Stimulated activated CD4-positive, alpha-beta T cell treated with anti-CD3 and anti-CD28 coated beads, Interleukin-12 subunit alpha, Interleukin-12 subunit beta, amount 100 ng/mL, for 4 hours (primary cell): ENCODE data around the gene KIF17.
"Not testable (repeated sequence)": the region's sequence is repeated elsewhere in the genome, so short reads cannot be mapped to it uniquely, and the experiment has no call there.

Experiments used
- DNase-seq: peaks from one replicate; pipeline ENCODE4 v3.0.0-alpha.2; 2020

Gene KIF17

DNA sequence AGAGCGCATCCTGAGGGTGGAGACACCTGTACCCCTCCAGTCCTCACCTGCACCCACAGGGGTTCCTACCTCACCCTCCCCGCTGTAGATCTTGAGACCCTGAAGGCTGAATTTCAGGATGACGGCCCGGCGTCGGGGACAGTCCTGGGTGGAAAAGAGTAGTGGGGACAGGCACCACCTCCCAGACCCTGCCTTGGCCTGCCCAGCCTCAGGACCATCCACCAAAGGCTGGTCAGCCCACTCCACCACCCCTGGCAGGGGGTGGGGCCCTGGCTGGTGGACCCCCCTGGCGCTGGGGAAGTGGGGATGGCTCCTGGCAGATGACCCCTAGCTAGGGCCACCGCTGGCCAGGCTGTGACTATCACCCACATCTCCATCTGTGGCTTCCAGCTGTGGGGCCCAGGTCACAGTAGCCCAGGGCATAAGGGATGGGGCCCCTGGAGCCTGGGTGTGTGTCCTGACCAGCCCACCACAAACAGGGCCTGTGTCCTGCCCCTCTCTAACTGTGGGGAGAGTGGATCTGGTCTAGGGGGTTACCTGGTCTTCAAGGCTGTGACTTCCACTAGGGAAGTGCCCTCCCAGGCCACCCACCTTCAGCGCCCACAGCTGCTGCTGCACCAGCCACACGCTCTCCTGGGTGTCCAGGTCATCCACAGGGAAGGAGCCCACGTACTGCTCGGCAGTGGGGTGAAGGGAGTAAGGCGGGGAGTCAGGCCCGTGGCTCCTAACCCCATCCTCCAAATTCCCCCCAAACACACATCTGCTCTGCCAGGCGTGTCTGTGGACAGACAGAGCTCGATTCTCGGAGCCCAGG, 9.3 kb upstream of the KIF17 start:
- DNase-seq: no peak

DNA sequence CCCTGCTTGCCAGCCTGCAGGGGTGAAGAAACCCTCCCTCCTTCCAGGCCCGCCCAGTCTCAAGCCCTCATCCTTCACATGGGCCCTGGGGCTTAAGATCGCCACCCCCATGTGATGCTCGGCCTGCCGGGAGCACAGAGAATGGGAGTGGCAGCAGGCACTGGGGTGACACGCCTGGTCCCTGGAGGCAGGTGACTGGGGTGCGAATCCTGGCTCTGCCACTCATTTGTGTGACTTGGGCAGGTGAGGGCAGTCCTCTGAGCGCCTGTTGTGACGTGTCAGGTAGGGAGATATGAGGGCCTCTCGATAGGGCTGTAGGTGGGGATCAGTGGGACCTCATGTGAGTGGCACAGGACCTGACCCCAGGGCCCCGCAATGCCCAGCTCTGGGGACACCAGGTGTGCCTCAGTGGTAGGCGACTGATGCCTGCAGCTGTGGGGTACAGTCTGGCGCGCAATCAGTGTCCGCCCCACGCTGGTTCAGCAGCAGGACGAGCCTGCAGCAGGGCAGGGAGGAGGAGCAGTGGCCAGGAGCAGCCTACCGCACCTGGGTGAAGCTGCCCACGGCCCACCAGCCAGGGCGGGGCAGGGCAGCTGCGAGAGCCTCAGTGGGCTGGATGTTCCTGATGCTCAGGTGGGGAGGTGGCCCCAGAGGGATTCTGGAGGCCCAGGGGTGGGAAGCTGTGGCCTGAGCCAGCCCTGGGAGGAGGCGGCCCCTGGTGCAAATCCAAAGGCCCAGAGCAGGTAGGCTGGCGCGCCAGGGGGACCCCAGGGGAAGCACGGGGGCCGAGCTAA, 8.5 kb upstream of the KIF17 start:
- DNase-seq: no peak

DNA sequence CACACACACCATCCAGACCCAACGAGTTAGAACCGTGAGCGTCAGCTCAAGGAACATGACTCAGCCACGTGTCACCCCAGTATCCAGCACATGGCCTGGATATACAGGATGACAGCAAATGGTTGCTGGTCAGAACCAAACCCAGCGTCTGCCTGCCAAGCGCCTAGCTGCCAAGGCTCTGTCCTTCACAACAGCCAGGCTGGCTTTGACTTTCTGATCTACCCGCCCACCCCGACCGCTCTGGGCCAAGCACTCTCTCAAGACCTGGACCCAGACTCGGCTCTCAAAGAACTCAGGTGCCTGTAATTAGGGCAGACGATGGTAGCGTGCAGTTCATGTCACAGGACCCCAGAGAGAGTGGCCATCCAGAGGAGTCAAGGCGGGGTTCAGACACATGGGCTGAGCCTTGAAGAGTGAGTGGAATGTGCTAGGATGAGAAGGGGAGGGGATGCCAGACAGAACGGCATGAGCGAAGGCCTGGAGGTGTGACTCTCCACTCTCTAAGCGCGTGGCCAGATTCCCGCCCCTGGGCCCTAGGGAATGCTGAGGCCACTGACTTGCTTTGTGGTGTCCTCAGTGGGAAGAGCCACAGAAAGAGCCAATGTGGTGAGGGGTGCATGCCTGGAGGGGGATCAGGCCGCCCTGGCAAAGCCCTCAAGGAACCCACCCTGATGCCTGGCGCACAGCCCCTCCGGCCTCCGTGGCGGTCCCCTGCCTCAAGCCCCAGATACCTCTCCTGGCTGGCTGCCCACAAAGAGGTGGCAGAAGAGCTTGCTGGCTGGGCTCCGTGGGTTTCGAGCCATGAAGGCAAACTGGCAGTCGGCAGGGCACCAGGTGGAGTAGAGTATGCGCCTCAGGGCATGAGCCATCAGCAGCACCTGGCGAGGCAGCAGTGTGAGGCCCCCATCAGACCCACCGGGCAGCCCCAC, 7.6 kb upstream of the KIF17 start:
- no peak for DNase-seq

- DNase-seq: no peak
Measured at GRCh38 chr1:20724364-20725188, 6.8 kb upstream of the KIF17 start.

- DNase-seq: no peak
Measured at GRCh38 chr1:20723537-20724363, 5.9 kb upstream of the KIF17 start.

GRCh38 chr1:20723159-20723536, 5.3 kb upstream of the KIF17 start:
- DNase-seq: no peak

DNA sequence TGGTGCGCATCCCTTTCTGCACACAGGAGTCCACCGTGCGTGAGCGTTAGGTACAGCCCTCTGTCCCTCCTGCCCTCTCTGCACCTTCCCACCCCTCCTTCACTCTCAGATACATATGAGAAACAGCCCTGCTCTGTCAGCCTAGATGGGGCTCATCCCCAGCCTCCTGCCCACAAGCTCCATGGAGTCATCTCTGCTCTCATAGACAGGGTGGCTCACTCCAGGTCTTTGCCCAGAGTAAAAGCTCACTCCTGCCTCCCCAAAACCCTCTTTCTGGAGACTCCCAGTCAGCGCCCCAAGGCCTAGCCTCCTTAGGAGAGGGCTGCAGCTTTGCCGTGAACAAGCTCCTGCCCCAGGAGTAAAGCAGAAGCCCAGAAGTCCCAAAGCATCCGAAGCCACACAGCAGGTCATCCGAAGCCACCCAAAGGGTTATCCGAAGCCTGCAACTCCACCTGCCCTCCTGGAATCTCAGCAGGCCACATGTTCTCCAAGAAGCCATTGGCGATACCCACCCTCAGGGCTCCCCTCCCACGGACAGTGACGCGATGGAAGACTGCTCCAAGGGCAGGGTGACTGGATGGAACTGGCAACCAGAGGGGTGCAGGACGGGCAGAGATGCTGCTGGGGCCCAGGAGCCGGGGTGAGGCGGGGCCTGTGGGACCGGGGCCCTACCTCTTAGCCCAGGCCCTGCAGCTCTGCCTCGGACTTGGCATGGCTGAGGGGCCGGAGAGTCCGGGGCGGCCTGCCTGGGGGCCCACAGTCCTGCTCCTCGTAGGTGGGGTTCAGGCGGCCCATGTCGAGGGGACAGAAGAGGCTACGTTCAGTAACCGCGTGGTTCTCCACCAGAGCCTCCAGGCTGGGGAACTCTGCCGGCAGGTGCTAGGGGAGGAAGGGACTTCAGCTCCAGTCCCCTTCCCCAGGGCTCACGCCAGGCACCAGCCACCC, 3.6 kb upstream of the KIF17 start:
- DNase-seq: no peak

DNA sequence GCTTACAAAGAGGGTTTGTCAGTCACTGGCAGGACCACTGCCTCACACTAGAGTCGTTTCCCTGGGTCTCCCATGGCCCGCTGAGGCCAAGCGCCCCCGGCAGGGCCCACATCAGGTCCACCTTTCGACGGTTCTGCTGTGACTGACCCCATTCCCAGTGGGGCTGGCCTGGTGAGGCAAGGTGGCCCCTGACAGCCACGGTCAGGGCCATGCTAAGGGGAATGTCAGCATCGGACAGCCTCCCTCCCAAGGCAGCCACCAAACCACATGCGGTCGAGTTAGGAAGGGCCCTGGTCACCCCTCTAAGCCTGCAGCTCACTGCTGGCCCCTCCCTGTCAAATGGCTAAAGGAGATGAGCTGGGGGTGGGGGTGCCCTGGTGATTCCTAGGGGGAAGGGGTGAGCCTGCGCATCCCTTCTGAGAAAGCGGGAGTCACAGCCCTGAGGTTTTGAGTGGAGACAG, 2.9 kb upstream of the KIF17 start:
- no peak for DNase-seq

DNA sequence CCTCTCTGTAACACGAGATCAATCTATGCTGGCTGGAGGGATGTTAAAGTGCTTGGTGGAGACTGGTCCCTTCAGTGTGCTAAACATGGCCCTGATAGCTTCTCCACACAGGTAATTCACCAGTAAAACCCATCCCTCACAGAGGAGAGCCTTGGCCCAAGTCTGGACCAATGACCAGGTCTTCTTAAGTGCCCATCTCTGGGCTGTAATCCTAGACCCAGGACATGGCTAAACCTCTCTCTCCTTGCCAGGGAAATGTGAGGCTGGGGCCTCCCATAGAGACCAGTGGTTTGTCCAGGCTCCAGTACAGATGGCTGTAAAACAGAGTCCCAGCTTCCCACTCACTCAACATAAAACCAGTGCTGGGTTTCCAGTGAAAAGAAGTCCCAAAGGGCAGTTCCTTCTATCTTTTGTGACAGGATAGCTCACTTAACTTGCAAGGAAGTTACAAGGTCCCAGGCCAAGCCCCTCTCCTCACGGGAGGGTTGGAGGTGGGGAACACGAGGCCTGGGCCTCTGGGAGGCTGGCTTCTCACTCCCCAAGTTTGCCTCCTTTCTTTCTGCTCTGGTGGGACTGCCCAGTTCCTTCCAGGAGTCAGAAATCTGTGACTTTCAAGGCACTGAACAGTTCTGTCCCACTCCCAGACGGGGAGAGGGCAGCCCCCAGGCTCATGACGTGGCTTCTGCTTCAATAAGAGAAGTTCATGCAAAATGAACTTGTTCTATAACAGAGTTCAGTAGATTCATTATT, 2.2 kb upstream of the KIF17 start:
- DNase-seq: no peak

DNA sequence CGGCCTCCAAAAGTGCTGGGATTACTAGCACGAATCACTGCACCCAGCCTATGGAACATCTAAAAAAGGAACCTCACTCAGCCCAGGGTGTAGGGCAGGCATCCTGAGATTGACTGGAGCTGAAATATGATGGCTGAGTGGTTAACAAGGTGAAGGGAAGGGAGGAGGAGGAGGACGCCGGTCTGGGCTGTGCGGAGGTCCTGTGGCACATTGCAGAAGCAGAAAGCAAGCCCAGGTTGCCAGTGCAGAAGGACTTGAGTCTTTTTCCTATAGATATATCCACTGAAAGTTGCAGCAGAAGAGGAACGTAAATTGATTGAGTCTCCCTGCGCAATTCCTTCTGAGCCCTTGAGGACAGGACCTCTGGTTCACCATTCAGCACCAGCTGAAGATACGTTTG, 1.5 kb upstream of the KIF17 start:
- DNase-seq: no peak

DNA sequence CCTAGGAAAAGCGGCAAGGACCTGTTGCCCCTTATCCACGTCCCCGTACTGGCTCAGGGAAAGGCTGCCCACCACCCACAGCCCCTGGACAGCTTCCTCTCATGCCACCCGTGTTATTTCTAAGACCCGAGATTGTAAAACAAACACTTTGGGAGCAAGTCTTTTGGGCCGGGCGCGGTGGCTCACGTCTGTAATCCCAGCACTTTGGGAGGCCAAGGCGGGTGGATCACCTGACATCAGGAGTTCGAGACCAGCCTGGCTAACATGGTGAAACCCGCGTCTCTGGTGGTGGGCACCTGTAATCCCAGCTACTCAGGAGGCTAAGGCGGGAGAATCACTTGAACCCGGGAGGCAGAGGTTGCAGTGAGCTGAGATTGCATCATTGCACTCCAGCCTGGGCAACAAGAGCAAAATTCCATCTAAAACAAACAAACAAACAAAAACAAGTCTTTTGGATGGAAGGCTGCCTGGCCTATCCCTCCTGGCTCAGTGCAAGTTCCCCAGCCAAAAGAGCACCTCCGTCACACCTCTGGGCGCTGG, 606 bp upstream of the KIF17 start:
- DNase-seq: not testable (repeated sequence)

DNA sequence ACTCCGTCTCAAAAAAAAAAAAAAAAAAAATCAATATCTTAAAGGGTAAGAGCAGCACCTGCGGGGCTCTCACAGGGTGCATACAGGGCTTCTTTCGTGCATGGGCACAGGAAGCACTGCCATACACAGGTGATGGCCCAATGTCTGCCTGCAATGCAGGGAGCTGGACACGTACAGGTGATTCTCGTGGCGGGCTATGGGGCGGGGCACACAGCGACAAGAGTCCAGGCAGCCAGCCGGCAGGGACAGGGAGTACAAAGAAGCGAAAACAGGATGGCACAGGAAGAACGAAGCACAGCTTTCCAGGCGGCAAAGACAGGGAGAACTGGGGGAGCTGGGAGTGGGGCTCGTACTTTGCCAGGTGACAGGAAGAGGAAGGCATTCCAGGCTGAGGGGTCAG, 1.6 kb downstream of the KIF17 start:
- DNase-seq: no peak

- DNase-seq: no peak
Measured at GRCh38 chr1:20715406-20715805, 2.4 kb downstream of the KIF17 start.

DNA sequence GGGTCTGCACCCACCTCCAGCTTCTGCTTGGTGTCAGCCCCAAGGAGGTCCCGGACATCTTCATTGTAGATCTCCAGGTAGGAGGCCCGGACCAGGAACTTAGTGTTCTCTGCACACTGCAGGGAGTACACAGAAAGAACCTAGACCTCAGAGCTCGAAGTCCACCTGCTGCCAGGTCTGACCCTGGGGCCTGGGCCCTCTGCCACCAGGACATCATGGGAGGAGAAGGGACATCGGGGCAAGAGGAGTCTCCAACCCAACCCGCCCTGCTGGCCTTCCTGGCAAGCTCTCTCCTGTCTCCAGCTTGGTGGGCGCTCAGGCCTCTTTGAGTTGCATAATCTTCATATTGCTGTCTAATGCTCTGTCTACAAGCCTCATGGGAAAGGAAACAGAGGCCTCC, 4.4 kb downstream of the KIF17 start:
- no peak for DNase-seq

DNA sequence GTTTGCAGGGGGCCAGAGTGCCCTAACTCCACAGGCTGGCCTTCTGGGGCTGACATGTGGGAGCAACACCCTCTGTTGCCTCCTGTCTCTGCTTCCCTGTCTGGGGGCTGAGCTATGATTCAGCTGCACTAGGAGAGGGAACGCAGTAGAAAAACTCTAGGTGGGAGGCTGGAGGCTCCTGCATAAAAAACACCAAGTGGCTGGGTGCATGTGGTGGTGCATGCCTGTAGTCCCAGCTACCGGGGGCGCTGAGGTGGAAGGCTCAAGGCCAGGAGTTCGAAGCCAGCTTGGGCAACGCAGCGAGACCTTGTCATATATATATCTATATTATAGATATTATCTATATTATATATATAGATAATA, 5.6 kb downstream of the KIF17 start:
- DNase-seq: no peak

DNA sequence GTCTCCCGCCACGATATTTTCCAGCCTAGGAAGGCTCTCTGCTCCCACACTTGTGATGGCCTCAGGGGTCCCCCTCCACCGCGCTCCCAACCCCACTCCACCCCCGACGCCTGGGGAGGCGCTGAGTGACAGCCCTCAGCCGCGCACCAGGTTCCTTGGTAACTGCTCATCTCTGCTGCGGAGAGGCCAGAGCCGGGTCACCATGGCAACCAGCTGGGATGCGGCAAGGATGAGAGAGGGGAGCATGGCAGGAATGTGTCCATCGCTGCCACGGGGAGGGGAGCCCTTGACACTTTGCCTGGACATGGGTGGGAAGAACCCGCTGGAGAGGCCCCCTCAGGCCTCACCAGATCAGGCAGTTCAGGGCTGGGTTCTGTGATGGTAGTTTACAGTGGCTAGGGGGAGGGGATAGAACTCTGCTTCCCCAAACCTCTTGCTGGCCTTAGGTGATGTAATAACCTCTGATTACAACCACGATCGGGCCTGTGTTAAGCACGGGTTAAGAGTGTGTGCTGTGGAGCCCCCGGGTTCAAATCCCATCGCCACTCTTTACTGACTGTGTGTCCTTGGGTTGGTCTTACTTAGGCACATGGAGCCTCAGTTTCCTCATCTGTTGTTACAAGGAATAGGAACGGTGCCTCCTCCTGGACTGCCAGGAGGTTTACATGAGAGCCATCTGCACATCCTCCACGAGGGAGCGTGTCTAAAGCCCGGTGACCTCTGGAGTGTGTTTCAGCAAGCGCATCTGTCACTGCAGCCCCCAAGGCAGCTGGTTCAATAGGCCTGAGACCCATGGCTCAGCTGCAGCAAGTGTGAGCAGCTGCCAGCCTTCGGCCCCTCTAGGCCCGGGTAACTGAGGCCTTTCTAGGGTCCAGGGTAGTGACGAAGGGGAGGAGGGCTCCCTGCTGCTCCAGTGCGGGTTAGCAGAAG, 6.3 kb downstream of the KIF17 start:
- no peak for DNase-seq

DNA sequence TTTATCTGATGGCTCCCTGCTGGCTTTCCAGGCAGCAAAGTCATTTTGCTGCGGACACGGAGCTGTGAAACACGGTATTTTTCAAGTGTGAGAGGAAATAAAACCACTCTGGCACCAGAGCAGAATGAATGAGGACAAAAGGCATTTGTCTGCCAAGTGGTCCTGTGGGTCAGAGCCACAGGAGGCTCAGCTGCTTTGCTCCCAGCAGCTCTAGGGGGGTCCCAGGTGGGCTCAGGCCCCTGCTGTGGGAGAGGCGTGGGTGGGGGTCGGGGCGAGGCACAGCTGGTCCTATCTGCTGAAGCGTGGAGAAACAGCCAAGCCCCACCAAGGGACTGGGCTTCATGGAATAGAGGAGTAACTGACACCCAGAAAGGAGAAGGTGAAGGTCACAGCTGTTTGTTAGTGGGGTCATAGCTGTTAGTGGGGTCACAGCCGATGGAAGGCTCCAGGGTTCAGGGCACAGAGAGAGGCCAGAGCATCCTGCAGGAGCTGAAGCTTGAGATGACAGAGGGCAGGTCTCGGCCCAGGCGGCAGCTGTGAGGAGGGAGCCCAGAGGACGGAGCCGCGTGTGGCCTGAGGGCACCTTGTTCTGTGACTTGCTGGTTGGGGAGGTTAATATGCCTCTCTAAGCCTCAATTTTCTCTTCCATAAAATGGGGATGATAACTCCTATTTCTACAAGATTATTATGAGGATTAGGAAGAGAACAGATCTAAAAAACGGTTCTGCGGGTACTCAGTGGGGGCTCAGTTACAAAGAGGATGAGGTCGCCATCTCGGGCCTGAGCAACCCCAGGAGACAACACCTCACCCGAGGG, 7.1 kb downstream of the KIF17 start:
- DNase-seq: no peak
